ENCODE data around the gene RO60. TPM values are rescaled to one million over a fixed set of nuclear protein-coding genes. Genes with fewer than 3 reads are reported as not detected.

Gene RO60
- polyA plus RNA-seq, 1 of the 3 experiments (the other 2 are of a cell fraction) = 6.4 TPM

DNA sequence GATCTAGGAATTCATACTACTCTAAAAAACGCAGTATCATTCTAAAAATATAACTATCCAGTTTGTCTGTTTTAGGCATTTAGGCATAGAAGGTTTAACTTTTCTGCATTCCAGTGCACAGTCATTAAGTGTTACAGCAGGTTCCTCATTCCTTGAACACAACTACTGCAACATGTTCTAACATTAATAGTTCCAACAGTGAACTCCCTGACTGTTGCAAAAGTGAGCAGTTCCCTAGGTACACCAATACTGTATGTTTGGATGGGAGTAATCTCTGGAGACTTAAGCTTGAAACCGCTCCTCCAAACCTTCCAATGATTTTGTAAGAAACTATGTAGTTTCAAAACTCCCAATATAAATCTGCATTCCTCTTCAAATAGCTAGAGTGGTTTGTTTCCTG is 46.4 kb upstream of the RO60 start:
- Histone ChIP-seq H3K27ac (ENCODE audit: low read depth in 2 of 2, low read length in 1 of 2) (peak overlapping the region; percentile 0 to 55; a peak in 3 of 4 replicates), H3K4me3 (ENCODE audit: low read depth in 2 of 2, low read length in 1 of 2) (no peak overlapping the region), H2AFZ (ENCODE audit: low read depth) (no peak overlapping the region), H3K79me2 (ENCODE audit: insufficient read depth) (no peaks in the 10 kb centered on the region), H3K4me1 (ENCODE audit: control insufficient read depth in 1 of 2, insufficient read depth in 2 of 2, low read depth in 1 of 2, low read length in 1 of 2) (peaks cover 0 to 3% of the 10 kb centered on the region in 2 experiments; a peak in 3 of 4 replicates), H3K9me3 (no peaks in the 10 kb centered on the region), H3K9me2 (no peaks in the 10 kb centered on the region), H3K36me3 (replicated peaks in 1 of 2; ENCODE audit: control insufficient read depth in 1 of 2, insufficient read depth in 2 of 2, low read length in 1 of 2) (peaks cover 9 to 36% of the 10 kb centered on the region in 2 experiments), H4K20me1 (ENCODE audit: insufficient read depth) (no peaks in the 10 kb centered on the region), H3K9ac (no peak overlapping the region), H3K27me3 (ENCODE audit: insufficient read depth) (no peaks in the 10 kb centered on the region), H3F3A (replicated peaks; ENCODE audit: insufficient read depth) (peaks cover 10% of the 10 kb centered on the region), H3K4me2 (no peak overlapping the region)
- POLR2A ChIA-PET = no interaction called here
- DNase-seq = no peak
- WGBS (ENCODE audit: low lambda C conversion rate) = 71% methylated on average over 2 of the region's 2 CpGs
- CTCF ChIA-PET = interaction anchor here (1.1 to 8.3 kb wide), 3 partner anchors 207 to 539 kb away, joined by 3 to 104 read pairs (median 5); no protein-coding TSS in a partner anchor
- TF ChIP-seq FOXM1 (IDR thresholded peaks at IDR 0.05; ENCODE audit: low read depth) = no peak
- TF ChIP-seq TCF12 (IDR thresholded peaks at IDR 0.05) = no peak
- no peak for TF ChIP-seq MXI1 (IDR thresholded peaks at IDR 0.05; ENCODE audit: low read depth, low read length)
- TF ChIP-seq, protein P1, sequence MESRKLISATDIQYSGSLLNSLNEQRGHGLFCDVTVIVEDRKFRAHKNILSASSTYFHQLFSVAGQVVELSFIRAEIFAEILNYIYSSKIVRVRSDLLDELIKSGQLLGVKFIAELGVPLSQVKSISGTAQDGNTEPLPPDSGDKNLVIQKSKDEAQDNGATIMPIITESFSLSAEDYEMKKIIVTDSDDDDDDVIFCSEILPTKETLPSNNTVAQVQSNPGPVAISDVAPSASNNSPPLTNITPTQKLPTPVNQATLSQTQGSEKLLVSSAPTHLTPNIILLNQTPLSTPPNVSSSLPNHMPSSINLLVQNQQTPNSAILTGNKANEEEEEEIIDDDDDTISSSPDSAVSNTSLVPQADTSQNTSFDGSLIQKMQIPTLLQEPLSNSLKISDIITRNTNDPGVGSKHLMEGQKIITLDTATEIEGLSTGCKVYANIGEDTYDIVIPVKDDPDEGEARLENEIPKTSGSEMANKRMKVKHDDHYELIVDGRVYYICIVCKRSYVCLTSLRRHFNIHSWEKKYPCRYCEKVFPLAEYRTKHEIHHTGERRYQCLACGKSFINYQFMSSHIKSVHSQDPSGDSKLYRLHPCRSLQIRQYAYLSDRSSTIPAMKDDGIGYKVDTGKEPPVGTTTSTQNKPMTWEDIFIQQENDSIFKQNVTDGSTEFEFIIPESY (IDR thresholded peaks at IDR 0.05; ENCODE audit: borderline replicate concordance, low read depth) = no peak
- TF ChIP-seq RAD21 (IDR thresholded peaks at IDR 0.05; ENCODE audit: low read length) = no peak

DNA sequence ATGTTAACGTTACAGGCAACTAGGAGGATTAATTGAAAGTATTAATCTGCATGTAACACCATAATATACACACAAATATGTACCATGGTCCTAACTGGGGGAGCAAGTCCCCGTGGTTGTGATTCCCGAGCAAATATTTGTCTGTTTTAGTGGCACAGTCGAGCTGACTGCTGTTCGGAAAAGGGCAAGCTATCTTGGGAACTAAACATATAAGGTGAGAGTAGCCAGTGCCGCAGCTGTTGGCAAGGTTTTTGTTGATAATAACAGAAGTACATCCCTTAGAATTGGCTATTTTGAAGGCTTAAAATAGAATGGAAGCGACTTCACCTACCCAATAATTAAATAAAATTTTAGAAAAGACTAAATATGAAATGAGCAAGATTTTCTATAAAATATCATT is 45.7 kb upstream of the RO60 start:
- CTCF ChIA-PET = interaction anchor here (1.3 to 8.3 kb wide), 3 partner anchors 16 to 540 kb away, joined by 3 to 104 read pairs (median 5); no protein-coding TSS in a partner anchor
- H3K27ac ChIP-seq (ENCODE audit: low read depth in 2 of 2, low read length in 1 of 2) = peak overlapping the region in 1 of 2 experiments; percentile 28; a peak in 1 of 4 replicates

More for the DNA sequence above, 45.7 kb upstream of the RO60 start:
- H3K4me1 ChIP-seq (ENCODE audit: control insufficient read depth in 1 of 2, insufficient read depth in 2 of 2, low read depth in 1 of 2, low read length in 1 of 2) = peaks cover 0 to 3% of the 10 kb centered on the region in 2 experiments; a peak in 3 of 4 replicates
- no peaks in the 10 kb centered on the region for H3K27me3 ChIP-seq (ENCODE audit: insufficient read depth)
- POLR2A ChIA-PET = no interaction called here
- H3K9me2 ChIP-seq = no peaks in the 10 kb centered on the region
- no peaks in the 10 kb centered on the region for H3K9me3 ChIP-seq
- no peak overlapping the region for H3K4me3 ChIP-seq (ENCODE audit: low read depth in 2 of 2, low read length in 1 of 2)
- peaks cover 10% of the 10 kb centered on the region for H3F3A ChIP-seq (replicated peaks; ENCODE audit: insufficient read depth)
- TF ChIP-seq, protein P2, sequence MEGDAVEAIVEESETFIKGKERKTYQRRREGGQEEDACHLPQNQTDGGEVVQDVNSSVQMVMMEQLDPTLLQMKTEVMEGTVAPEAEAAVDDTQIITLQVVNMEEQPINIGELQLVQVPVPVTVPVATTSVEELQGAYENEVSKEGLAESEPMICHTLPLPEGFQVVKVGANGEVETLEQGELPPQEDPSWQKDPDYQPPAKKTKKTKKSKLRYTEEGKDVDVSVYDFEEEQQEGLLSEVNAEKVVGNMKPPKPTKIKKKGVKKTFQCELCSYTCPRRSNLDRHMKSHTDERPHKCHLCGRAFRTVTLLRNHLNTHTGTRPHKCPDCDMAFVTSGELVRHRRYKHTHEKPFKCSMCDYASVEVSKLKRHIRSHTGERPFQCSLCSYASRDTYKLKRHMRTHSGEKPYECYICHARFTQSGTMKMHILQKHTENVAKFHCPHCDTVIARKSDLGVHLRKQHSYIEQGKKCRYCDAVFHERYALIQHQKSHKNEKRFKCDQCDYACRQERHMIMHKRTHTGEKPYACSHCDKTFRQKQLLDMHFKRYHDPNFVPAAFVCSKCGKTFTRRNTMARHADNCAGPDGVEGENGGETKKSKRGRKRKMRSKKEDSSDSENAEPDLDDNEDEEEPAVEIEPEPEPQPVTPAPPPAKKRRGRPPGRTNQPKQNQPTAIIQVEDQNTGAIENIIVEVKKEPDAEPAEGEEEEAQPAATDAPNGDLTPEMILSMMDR (IDR thresholded peaks at IDR 0.05) = no peak
- TF ChIP-seq, protein P3, sequence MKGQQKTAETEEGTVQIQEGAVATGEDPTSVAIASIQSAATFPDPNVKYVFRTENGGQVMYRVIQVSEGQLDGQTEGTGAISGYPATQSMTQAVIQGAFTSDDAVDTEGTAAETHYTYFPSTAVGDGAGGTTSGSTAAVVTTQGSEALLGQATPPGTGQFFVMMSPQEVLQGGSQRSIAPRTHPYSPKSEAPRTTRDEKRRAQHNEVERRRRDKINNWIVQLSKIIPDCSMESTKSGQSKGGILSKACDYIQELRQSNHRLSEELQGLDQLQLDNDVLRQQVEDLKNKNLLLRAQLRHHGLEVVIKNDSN (IDR thresholded peaks at IDR 0.05; ENCODE audit: borderline replicate concordance, low read depth) = no peak
- TF ChIP-seq RAD21 (IDR thresholded peaks at IDR 0.05; ENCODE audit: low read length) (no peak), SMC3 (IDR thresholded peaks at IDR 0.05; ENCODE audit: low read depth, low read length) (no peak), SIN3A (IDR thresholded peaks at IDR 0.05; ENCODE audit: borderline replicate concordance, low read depth, low read length) (no peak), CHD2 (IDR thresholded peaks at IDR 0.05; ENCODE audit: low read length, partially characterized antibody) (no peak), RFX5 (IDR thresholded peaks at IDR 0.05; ENCODE audit: low read length) (no peak), YY1 (IDR thresholded peaks at IDR 0.05; ENCODE audit: low read depth) (no peak), POLR2AphosphoS5 (IDR thresholded peaks at IDR 0.05; ENCODE audit: low read depth, low read length) (no peak), FOSL2 (IDR thresholded peaks at IDR 0.05; ENCODE audit: borderline replicate concordance, low read depth) (no peak), TCF12 (IDR thresholded peaks at IDR 0.05) (no peak)
- TF ChIP-seq, protein P4, sequence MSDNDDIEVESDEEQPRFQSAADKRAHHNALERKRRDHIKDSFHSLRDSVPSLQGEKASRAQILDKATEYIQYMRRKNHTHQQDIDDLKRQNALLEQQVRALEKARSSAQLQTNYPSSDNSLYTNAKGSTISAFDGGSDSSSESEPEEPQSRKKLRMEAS (IDR thresholded peaks at IDR 0.05; ENCODE audit: low read depth) = no peak
- TF ChIP-seq, protein P5, sequence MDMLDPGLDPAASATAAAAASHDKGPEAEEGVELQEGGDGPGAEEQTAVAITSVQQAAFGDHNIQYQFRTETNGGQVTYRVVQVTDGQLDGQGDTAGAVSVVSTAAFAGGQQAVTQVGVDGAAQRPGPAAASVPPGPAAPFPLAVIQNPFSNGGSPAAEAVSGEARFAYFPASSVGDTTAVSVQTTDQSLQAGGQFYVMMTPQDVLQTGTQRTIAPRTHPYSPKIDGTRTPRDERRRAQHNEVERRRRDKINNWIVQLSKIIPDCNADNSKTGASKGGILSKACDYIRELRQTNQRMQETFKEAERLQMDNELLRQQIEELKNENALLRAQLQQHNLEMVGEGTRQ (IDR thresholded peaks at IDR 0.05; ENCODE audit: borderline replicate concordance, low read depth, low read length) = no peak
- TF ChIP-seq, protein P6, sequence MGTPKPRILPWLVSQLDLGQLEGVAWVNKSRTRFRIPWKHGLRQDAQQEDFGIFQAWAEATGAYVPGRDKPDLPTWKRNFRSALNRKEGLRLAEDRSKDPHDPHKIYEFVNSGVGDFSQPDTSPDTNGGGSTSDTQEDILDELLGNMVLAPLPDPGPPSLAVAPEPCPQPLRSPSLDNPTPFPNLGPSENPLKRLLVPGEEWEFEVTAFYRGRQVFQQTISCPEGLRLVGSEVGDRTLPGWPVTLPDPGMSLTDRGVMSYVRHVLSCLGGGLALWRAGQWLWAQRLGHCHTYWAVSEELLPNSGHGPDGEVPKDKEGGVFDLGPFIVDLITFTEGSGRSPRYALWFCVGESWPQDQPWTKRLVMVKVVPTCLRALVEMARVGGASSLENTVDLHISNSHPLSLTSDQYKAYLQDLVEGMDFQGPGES (IDR thresholded peaks at IDR 0.05; ENCODE audit: low read depth, low read length) = no peak
- no peak overlapping the region for H3K9ac ChIP-seq
- no peak for DNase-seq
- no peak overlapping the region for H2AFZ ChIP-seq (ENCODE audit: low read depth)
- no peaks in the 10 kb centered on the region for H3K79me2 ChIP-seq (ENCODE audit: insufficient read depth)
- H4K20me1 ChIP-seq (ENCODE audit: insufficient read depth) = no peaks in the 10 kb centered on the region
- no peak overlapping the region for H3K4me2 ChIP-seq
- H3K36me3 ChIP-seq (replicated peaks in 1 of 2; ENCODE audit: control insufficient read depth in 1 of 2, insufficient read depth in 2 of 2, low read length in 1 of 2) = peaks cover 9 to 38% of the 10 kb centered on the region in 2 experiments
- WGBS (ENCODE audit: low lambda C conversion rate) = 93% methylated on average over 7 of the region's 7 CpGs
